ENCODE measurements around the gene CELF2.
"Not testable (repeated sequence)": the region's sequence is repeated elsewhere in the genome, so short reads cannot be mapped to it uniquely, and the experiment has no call there.

CELF2 gene

DNA sequence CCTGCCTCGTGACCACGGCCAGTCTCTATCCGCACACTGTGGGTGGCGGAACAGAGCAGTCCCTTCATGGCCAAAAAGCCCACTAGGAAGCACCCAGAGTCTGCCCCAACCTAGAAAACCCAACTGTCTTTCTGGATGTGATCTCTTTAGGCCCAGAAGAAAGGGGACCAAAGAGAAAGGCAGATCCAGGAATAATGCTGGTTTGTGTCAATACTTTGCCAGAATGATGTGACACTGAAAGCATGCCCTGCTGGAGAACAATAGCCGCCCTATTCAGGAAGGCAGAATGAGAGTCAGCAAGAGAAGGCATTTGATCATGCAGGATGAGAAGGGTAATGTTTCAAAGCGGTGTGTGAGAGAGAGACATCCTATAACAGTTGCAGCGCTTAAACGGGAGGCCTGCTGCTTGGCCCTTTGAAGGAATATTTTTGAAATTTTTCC, 319.1 kb downstream of the CELF2 start:
- no peak for DNase-seq (ENCODE audit: low read depth in 2 of 2, low spot score in 1 of 2)

DNA sequence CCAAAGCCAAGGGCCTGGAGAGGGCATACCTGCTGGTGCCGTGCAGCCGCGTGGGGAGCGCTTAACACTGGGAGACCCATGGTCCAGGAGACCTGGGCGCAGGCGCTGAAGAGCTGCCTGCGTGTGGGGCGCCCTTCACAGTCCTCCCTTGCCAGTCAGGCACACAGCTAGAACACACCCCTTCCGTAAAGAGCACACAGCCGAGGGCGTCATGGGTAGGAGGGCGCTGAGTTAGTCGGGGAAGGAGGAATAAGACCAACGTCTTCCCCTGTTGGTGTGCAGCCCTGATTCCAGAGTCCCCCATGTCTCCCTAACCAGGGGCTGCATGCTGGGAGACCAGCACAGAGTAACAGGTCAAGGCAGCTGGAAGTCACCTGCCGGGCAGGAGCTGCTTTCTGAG, 319.8 kb downstream of the CELF2 start:
- no peak for DNase-seq (ENCODE audit: low read depth in 2 of 2, low spot score in 1 of 2)

DNA sequence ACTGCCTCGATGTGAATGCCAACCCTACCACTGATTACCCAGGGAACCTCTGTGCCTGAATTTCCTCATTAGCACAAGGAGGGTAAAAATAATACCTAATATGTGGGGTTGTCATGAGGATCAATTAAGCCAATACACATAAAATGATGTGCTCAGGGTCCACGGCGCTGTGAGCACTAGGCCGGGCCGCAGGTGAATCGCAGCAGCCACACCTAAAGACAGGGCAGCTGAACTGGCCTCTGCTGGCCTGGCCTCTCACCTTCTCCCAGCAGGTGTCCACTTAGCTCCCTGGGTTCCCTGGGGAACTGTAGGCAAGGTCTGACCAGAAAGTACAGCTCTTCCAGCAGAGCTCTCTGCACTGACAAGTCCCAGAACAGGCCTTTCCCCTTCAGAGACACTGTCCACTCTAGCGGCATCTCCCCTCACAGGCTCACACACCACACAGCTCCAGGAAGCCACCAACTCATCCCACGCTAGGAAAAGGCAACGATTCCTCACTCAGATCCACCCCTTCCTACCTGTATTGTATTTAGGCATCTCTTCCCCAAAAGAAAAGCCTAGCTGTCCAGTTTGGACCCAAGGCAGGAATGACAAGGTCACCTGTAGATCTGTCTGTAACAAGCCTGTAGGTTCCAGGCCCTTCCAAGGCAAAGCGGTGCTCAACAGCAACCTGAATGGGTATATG, 320.6 kb downstream of the CELF2 start:
- no peak for DNase-seq (ENCODE audit: low read depth in 2 of 2, low spot score in 1 of 2)

DNA sequence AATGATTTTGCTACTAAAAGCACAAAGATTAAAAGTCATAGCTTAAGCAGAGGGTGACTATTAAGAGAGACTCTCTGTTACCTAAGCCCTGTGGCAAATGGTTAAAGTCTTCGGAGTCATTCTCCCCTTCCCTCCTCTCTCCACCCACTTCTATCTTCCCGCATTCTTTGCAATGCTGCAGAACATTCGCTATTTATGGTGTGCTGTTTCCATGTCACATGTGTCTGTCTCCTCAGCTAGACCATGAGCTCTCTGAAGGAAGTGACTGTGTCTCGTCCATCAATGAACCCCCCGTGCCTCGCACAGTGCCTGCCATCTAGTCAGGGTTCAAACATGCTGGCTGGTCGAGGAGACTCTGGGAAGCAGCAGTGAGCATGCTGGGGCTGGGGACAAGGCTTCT, 321.3 kb downstream of the CELF2 start:
- no peak for DNase-seq (ENCODE audit: low read depth in 2 of 2, low spot score in 1 of 2)

DNA sequence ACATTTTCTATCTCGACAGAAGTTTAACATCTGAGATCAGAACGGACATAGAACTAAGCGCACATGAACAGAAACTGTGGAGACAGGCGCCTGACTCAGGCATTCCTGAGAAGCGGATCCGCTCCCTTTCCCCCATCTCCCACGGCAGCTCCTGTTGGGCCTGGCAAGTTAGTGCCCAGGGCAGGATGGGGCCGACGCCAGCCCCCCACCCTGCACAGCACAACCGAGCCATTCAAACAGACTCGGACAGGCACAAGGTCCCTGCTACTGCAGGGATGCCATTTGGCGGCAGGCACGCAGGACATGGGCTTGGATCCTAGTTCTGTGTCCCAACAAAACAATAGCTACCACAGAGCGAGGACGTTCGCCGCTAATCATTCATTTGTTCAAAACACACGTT, 322.0 kb downstream of the CELF2 start:
- DNase-seq (ENCODE audit: low read depth in 2 of 2, low spot score in 1 of 2) = no peak

DNA sequence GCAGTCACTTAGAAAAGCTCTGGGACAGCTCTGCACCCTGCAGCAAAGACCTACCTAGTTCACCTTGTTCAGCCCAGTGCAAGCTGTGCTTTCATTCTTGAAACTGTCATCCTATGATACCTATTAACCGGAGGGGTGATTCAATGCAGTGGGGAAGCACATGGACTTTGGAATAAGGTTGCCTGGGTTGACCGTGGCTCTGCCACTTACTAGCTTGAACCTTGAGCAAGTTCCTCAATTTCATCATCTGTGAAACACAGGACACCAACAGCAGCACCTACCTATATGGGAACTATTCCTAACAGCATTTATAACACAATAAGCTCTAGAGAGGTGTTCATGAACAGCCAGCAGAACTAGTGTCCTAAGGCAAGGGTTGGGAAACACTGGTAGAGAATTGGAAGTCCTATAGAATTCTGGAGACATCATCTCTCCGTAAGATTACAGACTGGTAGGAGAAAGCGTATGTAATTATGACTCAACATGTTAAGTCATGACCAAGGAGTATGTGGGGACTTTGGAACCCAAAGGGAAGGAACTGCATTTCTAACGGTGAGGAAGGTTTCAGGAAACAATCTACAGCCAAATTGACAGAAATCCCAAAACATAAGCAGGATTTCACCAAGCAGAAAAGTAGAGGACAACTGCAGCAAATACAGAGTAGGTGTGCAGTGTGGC, 323.8 kb downstream of the CELF2 start:
- no peak for DNase-seq (ENCODE audit: low read depth in 2 of 2, low spot score in 1 of 2)

DNA sequence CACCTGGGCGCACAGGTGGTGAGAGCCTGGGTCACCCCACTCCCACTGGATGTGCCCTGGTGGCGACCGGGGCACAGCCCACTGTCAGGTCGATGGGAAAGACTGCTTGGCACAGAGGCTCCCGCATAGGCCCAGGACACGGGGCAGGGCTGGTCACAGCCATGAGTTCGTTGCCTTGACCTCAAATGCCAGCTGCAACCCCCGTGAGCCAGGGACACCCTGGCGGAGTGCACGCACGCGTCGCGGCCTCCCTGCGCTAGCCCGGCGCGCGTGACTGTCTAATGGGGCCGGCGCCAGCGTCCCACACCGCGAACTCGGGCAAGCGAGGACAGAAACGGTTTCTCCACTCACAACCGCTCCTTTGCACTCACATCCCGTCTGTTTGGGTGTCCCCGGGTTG, 326.4 kb downstream of the CELF2 start:
- no peak for DNase-seq (ENCODE audit: low read depth in 2 of 2, low spot score in 1 of 2)

DNA sequence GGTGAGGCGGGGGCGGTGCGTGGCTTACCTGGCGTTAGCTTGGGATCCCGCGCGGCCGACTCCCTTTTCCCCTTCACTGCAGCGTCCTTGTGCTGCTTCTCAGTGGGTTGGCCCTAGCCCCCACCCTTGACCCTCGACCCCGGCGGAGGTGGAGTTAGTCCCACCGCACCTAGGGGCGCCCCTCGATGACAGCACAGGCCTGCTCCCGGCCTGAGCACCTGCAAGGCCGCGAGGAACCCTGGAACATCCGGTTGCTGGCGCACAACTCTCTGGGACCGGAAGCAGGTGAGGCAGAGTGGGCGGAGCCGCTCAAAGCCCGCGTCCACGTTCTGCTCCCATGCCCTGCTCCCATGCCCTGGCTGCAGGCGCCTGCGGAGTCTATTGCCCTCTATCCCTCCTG, 326.9 kb downstream of the CELF2 start:
- DNase-seq (ENCODE audit: low read depth in 2 of 2, low spot score in 1 of 2) = no peak

DNA sequence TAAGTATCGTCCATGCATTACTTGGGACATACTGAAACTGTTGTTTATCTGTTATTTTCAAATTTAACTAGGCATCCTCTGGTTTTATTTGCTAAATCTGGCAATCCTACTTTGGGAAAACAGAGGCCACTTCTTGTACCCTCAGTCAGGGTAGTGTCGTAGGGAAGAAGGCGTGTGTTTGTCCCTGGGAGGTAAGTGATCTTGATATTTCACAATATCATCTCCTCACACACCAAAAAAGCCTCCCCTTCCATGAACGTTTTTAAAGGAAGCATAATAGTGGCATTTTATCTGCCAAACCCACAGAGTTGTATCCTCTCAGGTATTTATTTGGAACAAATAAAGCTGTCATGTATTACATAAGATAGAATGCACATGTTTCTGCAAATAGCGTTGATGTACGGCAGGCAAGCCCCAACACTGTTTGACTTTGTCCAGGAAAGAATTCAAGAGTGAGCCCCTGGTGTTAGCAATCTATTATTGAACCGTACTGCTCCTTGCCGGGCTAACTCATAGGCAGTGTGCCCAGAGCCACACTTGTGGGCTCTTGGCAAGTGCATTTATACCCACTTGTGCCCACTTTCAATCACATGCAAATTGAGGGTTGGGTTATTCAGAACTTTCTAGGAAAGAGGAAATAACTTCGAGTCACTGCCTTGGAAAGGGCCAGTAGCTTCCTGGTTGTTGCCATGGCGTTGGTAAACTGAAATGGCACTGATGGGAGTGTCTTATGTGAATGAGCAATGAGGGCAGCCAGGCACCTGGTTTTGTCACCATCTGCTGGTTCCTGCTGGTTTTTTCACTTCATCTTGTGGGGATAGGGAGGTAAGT, 327.8 kb downstream of the CELF2 start:
- DNase-seq (ENCODE audit: low read depth in 2 of 2, low spot score in 1 of 2) = no peak

DNA sequence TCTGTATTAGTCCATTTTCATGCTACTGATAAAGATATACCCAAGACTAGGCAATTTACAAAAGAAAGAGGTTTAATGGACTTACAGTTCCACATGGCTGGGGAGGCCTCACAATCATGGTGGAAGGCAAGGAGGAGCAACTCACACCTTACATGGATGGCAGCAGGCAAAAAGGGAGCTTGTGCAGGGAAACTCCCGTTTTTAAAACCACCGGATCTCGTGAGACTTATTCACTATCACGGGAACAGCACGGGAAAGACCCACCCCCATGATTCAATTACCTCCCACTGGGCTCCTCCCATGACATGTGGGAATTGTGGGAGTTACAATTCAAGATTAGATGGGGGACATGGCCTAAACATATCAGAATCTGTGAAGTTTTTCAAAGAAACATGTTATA, 329.9 kb downstream of the CELF2 start:
- DNase-seq (ENCODE audit: low read depth in 2 of 2, low spot score in 1 of 2) = not testable (repeated sequence)

DNA sequence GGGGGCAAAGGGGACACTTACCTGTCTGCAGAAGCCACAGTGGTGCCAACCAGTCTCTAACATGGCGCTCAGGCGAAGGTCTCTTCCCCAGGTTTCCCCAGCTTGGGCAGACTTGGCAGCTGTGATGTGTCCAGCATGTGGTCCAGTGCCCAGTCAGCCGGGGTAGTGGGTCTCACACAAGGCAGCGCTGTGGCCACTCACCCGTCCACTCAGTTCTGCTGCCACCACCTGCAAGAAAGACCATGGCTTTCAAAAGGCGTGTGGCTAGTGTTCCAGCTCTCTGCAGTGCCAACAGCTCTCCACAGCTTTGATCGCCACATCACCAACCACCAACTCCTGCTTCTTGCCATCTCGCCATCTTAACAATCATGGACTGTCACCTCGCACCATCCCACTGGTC, 334.1 kb downstream of the CELF2 start:
- DNase-seq (ENCODE audit: low read depth in 2 of 2, low spot score in 1 of 2) = no peak

DNA sequence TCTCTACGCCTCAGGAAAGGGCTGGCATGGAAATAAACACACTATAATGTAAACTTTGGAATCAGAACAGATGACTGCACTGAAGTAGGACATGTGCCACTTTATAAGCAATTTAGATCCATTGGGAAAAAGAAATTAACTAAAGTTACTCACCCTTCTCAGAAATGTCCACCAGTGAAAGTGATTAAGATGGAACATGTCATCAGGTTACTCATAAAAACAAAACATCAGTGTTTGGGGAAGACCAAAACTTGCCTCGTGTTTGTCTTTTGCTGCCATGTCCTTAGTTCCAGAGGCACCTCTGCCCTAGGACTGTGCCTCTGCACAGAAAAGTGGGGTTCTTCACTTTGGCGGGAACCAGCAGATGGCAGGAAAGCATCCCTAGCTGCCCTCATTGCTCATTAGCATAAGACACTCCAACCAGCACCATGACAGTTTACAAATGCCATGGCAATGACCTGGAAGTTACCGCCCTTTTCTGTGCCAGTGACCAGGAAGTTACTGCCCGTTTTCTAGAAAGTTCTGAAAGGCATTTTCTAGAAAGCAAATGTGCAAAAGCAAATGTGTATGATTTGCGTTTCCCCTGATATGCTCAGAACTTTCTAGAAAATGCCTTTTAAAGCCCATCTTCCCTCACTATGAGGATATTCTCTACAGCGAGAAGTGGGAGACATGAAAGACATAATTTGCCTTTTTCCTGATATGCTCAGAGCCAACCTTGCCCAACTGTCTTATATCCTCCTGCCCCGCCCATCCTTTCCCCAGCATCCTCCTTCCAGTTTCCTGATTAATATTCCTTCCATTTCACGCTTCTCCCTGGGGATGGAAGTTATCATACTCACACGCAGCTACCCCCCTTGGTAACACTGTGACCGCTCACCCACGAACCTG, 335.6 kb downstream of the CELF2 start:
- no peak for DNase-seq (ENCODE audit: low read depth in 2 of 2, low spot score in 1 of 2)

DNA sequence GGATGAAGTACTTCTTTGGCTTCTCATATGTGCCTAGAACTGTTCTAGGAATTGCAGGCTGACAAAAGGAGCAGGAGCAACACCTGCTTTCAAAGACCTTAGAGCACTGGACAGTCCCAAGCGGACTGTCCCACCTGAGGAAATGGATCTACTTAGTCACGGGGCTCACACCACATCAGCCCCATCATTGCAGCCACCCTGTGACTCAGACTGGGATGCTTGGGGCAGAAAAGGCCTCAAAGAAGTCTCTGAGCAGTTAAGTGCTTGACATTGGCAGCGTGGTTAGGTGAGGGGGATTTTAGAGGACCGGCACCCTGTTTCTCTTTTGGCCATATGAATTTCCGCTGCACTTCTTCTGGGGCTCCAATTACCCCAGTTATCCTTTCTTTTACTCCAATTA, 337.2 kb downstream of the CELF2 start:
- no peak for DNase-seq (ENCODE audit: low read depth in 2 of 2, low spot score in 1 of 2)

DNA sequence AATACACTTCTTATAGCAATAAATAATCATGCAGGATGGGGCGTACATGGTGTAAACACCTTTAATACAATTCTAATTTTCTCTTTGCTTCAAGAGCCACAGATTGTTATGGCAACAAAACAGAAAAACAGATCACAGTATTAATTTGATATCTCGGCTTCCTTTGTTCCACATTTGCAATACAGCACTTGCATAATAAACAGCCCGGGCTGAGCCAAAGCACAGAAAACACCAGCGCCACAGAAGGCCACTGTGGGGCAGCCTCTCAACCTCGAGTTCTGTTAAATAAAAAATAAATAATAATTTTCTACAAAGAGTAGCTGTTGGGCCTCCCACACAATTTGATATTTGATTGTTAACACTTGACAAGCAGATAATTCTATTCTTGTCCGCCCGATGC, 337.9 kb downstream of the CELF2 start:
- DNase-seq (ENCODE audit: low read depth in 2 of 2, low spot score in 1 of 2) = no peak

DNA sequence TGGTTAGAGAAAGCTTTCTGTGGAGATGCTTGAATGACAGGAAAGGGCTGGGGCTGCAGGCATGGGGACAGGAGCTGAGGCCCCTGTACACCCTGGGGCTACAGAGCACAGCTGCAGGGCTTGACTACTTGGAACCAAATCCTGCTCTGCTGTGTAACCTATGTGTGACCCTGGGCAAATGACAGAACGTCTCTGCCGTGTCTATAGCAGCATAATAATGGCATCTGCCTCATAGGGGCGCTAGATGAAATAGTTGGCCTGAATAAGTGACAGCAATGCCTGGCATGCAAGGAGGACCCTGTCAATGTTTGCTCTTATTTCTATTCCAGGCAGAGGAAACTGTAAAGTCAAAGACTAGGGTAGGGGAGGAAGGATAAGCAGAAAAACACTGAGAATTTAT, 339.8 kb downstream of the CELF2 start:
- DNase-seq (ENCODE audit: low read depth in 2 of 2, low spot score in 1 of 2) = no peak

DNA sequence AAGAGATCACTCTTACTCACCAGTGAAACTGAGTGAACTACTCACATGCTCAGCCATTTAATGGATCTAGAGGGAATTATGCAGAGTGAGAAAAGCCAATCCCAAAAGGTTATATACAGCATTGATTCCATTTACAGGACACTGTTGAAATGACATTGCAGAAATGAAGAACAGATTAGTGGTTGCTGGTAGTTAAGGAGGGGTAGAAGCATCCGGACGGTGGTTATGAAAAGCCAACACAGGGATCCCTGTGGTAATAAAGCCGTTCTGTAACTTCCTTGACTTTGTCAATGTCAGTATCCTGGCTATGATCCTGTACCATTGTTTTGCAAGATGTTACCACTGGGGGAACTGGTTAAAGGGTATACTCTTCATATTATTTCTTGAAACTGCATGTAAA, 340.3 kb downstream of the CELF2 start:
- no peak for DNase-seq (ENCODE audit: low read depth in 2 of 2, low spot score in 1 of 2)

DNA sequence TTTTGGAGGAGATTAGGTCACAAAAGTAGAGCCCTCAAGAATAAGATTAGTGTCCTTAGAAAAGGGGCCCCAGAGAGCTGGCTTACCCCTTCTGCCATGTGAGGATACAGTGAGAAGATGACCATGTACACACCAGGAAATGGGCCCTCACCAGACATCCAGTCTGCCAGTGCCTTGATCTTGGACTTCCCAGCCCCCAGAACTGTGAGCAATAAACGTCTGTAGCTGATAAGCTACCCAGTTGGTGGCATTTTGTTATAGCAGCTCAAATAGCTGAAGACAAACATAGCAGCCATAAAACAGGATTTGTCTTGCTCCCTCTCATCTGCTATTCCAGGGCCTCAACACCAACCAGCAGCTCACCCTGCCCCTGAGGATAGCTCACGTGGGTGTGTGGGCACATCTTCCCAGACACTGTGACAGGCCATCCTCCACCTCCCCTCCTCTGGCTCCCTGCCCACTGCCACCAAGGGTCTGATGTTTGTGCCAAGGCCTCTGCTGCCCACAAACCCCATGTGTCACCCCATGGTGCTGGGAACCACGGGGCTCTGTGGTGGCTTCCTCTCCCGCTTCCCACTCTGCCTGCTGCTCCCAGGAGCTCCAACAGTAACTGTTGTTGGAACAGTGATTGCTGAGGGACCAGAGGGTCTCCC, 341.4 kb downstream of the CELF2 start:
- no peak for DNase-seq (ENCODE audit: low read depth in 2 of 2, low spot score in 1 of 2)

DNA sequence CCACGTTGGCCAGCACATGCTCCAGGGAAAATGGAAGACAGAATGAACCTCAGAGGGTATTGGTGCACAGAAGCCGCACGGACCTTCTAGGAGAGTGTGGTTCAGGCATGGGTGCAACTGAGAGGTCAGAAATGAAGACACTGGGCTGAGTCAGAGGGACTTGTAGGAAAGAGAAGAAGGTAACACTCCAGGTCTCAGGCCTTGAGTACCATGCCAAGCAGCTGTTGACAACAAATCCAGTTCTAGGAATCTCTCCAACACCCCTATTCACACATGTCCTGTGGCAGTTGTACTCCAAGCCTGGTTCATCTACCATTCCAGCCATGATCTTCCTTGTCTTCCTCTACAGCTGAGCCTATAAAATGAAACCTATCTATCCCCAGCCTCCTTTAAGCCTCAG, 342.2 kb downstream of the CELF2 start:
- DNase-seq (ENCODE audit: low read depth in 2 of 2, low spot score in 1 of 2) = no peak

DNA sequence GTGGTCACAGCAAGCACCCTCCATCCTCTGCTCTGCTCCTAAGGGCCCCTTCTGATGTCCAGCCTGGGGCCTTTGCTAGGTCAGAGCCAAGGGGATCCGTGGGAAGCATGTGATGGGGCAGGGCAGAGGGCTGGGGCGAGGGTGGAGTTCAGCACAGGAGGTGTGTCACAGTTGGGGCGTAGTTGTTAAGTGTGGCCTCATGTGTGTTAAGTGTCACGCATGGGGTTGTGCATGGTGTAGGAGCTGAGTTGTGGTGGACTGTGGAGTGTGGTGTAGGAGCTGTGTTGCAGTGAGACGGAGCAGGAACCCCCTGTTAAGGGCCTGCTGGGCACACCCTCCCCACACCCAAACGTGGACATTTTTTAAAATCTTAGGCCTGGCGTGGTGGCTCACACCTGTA, 345.8 kb downstream of the CELF2 start:
- no peak for DNase-seq (ENCODE audit: low read depth in 2 of 2, low spot score in 1 of 2)

DNA sequence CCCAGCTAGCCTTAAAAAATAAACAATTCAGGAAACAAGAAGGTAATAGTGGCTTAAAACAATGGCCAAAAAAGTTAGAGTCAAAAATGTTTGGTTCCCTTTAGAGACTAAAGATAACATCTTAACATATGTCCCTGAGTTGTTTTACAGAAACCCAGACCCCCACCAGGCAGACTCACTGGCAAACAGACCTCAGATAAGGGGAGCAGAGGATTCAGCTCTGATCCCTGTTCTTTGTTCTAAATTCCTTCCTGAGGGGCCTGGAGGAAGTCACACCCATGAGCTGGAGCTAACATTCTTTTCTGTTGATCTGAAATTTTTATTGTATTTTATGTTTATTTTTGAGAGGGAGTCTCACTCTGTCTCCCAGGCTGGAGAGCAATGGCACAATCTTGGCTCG, 346.6 kb downstream of the CELF2 start:
- no peak for DNase-seq (ENCODE audit: low read depth in 2 of 2, low spot score in 1 of 2)

DNA sequence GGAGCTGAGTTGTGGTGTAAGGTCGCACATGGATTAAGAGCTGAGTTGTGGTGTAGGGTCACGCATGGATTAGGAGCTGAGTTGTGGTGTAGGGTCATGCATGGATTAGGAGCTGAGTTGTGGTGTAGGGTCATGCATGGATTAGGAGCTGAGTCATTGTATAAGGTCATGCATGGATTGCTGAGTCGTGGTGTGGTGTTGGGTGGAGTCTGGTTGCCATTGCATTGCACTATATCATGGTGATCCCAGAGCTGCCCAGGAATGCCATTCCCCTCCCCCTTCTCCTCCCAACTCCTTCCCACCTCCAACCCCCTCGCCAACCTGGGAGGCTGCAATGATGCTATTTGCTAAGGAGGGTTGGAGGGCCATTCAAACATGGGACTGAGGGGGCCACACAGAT, 349.2 kb downstream of the CELF2 start:
- not testable (repeated sequence) for DNase-seq (ENCODE audit: low read depth in 2 of 2, low spot score in 1 of 2)
